Heart right ventricle (tissue), 16 donors: ENCODE measurements around the gene KRT38. TPM values are rescaled to one million over a fixed set of nuclear protein-coding genes. Genes with fewer than 3 reads are reported as not detected.
"Not testable (repeated sequence)": the region's sequence is repeated elsewhere in the genome, so short reads cannot be mapped to it uniquely, and the experiment has no call there.

Source experiments
- ATAC-seq, 8 donors: fragments of 200-7000 bp; cut with Tn5 transposase; one replicate each; pipeline ENCODE4 v1.9.1; 2020; ENCODE audit warnings: mild to moderate bottlenecking in 8 of 8, moderate library complexity in 8 of 8, moderate number of reproducible peaks in 1 of 8
- DNase-seq, 2 donors: peaks; one replicate each; pipeline ENCODE4 v3.0.0-alpha.2; 2020
- H3K27ac ChIP-seq, 10 donors: fragments of 200-600 bp; sonication (generic) in 2 of 10; one replicate each; pipeline versions ENCODE4 v1.5.0 to v1.8.0; 2020 to 2022; ENCODE audit warnings: mild to moderate bottlenecking in 3 of 10
- H3K27me3 ChIP-seq, 7 donors: fragments of 200-600 bp; one replicate each; pipeline ENCODE4 v1.8.0; 2021 to 2022; ENCODE audit warnings: mild to moderate bottlenecking in 2 of 7
- H3K36me3 ChIP-seq, 9 donors: fragments of 200-600 bp; sonication (generic) in 1 of 9; one replicate each; pipeline versions ENCODE4 v1.5.0 to v1.8.0; 2020 to 2022; ENCODE audit warnings: mild to moderate bottlenecking in 2 of 9
- H3K4me1 ChIP-seq, 9 donors: fragments of 200-600 bp; sonication (generic) in 1 of 9; one replicate each; pipeline versions ENCODE4 v1.5.0 to v1.8.0; 2020 to 2022; ENCODE audit warnings: mild to moderate bottlenecking in 4 of 9
- H3K4me3 ChIP-seq, 10 donors: fragments of 200-600 bp; sonication (generic) in 2 of 10; one replicate each; pipeline versions ENCODE4 v1.5.0 to v1.8.0; 2020 to 2022; ENCODE audit warnings: mild to moderate bottlenecking in 7 of 10, moderate library complexity in 2 of 10
- H3K9me3 ChIP-seq, 11 donors: fragments of 200-600 bp in 10 of 11; sonication (generic) in 2 of 11; one replicate each; pipeline versions ENCODE4 v1.5.0 to v1.8.0; 2013 to 2022; ENCODE audit warnings: mild to moderate bottlenecking in 2 of 11, control low read depth in 1 of 11, moderate library complexity in 1 of 11
- WGBS, 2 donors: extraction: QIAGEN DNeasy Blood & Tissue Kit; methylation state at CpG; one replicate each; pipeline ENCODE4 v1.1.7; 2013; ENCODE audit warnings: inconsistent platforms in 1 of 2; 5-methylcytosine and 5-hydroxymethylcytosine counted together
- intact Hi-C, 10 donors: fragments of 100-400 bp; cut with DNase I; formaldehyde crosslinking; loops; one replicate each; pipeline versions ENCODE4 v1.11.1 to v1.14.2; 2022
- polyA plus RNA-seq, 2 donors: library from polyadenylated mRNA; stranded (reverse); fragments of 200-250 nt; gene quantifications; one replicate each; pipeline ENCODE4 v1.2.3, GENCODE V29; 2013
- total RNA-seq, 10 donors: library from RNA; stranded (reverse); fragmentation: NEBNext Ultra II Directional in 3 of 10; extraction: Animal tissue kit (Norgen Biotek cat#: 25700) in 3 of 10; gene quantifications; one replicate each; pipeline versions ENCODE4 v1.2.1 to v1.2.4, GENCODE V29; 2021 to 2023
- TF ChIP-seq, protein P1 (sequence below), 9 donors: fragments of 200-600 bp; sonication (generic) in 2 of 9; IDR thresholded peaks; one replicate each; pipeline versions ENCODE4 v1.5.0 to v1.8.0; 2021 to 2022; ENCODE audit warnings: antibody characterized with exemption in 9 of 9, mild to moderate bottlenecking in 5 of 9, moderate library complexity in 1 of 9
- donor health status: Arrhythmogenic right ventricular cardiomyopathy.
- donor health status: ischemic (EF 13 %, LVEDD 7.1; RV severe dilation, severe dysfunction).
- donor health status: healthy with polysubstance abuse.
- donor health status: DM: no; HTN: yes; CAD: no.
- donor health status: DM: no; HTN: no; CAD: no.
- donor health status: ischemic (EF 25% LVEDD 6.9; RV normal size, moderate dysfunction).
- donor health status: ischemic (EF 25% LVEDD 5.7; RV mildly dilated, moderate dysfunction).
- donor health status: healthy.
- donor health status: DM: yes; HTN: yes; CAD: no.
- donor health status: Ischemic cardiomyopathy.
- donor health status: ischemic (EF 35%, LVEDD 5.7; RV mildly dilated, moderate dysfunction).
- donor health status: nonischemic (EF 11% LVEDD 7.7; RV severe dilation, severe dysfunction).
- donor health status: DM: yes; HTN: yes; CAD: no.
- donor health status: PGD.
- donor health status: ischemic (EF 29% LVEDD 5.4; RV normal size, mild dysfunction).
- donor health status: nonischemic (EF 23%, LVEDD 6.1; RV moderate dilation, normal function).

KRT38 gene
- total and polyA plus RNA-seq, 12 donors: not detected

DNA sequence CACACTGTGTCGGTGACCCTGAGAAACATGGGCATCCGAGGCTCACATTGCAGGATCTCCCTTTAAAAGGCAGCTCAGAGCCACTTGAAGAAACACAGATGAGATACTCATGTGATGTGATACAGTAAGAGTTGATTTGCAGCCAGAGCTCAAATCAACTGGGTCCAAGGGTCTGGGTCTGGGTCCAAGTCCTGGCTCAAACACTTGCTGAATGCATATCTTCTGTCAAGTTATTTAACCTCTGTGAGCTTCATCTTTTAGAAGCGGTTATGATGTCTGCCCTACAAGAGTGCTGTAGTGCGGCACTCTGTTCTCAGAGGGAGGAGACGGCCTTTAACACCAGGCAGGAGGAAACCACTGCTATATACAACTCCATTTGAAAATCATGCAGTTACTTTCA lies 6.4 kb downstream of the KRT38 start:
- Histone ChIP-seq H3K4me3 (no peak overlapping the region), H3K27me3 (peaks cover 0 to 15% (median 13%) of the 10 kb centered on the region in 7 donors), H3K36me3 (no peaks in the 10 kb centered on the region), H3K4me1 (peaks cover 0 to 16% (median 0%) of the 10 kb centered on the region in 9 donors), H3K9me3 (no peaks in the 10 kb centered on the region), H3K27ac (no peak overlapping the region)
- TF ChIP-seq, protein P1, sequence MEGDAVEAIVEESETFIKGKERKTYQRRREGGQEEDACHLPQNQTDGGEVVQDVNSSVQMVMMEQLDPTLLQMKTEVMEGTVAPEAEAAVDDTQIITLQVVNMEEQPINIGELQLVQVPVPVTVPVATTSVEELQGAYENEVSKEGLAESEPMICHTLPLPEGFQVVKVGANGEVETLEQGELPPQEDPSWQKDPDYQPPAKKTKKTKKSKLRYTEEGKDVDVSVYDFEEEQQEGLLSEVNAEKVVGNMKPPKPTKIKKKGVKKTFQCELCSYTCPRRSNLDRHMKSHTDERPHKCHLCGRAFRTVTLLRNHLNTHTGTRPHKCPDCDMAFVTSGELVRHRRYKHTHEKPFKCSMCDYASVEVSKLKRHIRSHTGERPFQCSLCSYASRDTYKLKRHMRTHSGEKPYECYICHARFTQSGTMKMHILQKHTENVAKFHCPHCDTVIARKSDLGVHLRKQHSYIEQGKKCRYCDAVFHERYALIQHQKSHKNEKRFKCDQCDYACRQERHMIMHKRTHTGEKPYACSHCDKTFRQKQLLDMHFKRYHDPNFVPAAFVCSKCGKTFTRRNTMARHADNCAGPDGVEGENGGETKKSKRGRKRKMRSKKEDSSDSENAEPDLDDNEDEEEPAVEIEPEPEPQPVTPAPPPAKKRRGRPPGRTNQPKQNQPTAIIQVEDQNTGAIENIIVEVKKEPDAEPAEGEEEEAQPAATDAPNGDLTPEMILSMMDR (IDR thresholded peaks at IDR 0.05): no peak
- WGBS, 2 donors: 31 to 39% methylated on average over 5 of the region's 5 CpGs
- ATAC-seq: peak in 3 of 8 donors; percentile 49 to 74 (median 69)
- no peak for DNase-seq
- intact Hi-C loops: no loop called here

- no peak overlapping the region for H3K4me3 ChIP-seq
- DNase-seq (no peak), ATAC-seq (peak in 2 of 8 donors; percentile 19 to 52)
- H3K36me3 ChIP-seq: no peaks in the 10 kb centered on the region
- intact Hi-C loops: no loop called here
- WGBS, 2 donors: 19 to 25% methylated on average over 4 of the region's 4 CpGs
- peaks cover 0 to 16% (median 13%) of the 10 kb centered on the region in 7 donors for H3K27me3 ChIP-seq
- no peaks in the 10 kb centered on the region for H3K9me3 ChIP-seq
- peaks cover 0 to 16% (median 0%) of the 10 kb centered on the region in 9 donors for H3K4me1 ChIP-seq
- TF ChIP-seq, protein P1 (IDR thresholded peaks at IDR 0.05): no peak
- no peak overlapping the region for H3K27ac ChIP-seq
These were observed 6.8 kb downstream of the KRT38 start for GRCh38 chr17:41434005-41434404.

GRCh38 chr17:41433586-41433985 lies 7.2 kb downstream of the KRT38 start:
- Histone ChIP-seq H3K4me3 (no peak overlapping the region), H3K27ac (no peak overlapping the region), H3K36me3 (no peaks in the 10 kb centered on the region), H3K27me3 (peaks cover 0 to 16% (median 13%) of the 10 kb centered on the region in 7 donors), H3K9me3 (no peaks in the 10 kb centered on the region), H3K4me1 (peaks cover 0 to 16% (median 0%) of the 10 kb centered on the region in 9 donors)
- intact Hi-C loops: no loop called here
- no peak for DNase-seq
- 43 to 48% methylated on average over 4 of the region's 4 CpGs for WGBS, 2 donors
- TF ChIP-seq, protein P1 (IDR thresholded peaks at IDR 0.05): no peak
- ATAC-seq: no peak

DNA sequence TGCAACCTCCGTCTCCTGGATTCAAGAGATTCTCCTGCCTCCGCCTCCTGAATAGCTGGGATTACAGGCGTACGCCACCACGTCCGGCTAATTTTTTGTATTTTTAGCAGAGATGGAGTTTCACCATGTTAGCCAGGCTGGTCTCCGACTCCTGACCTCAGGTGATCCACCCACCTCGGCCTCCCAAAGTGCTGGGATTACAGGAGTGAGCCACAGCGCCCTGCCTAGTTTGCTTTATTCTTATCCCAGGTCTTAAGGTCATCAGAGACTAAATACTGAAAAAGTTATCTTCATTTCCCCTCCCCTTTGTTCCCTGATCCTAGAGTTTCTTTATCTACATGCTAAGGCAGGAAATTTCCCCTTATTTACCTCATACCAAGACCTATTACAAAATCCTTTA lies 10.4 kb downstream of the KRT38 start:
- ATAC-seq, H3K4me3 ChIP-seq, H3K36me3 ChIP-seq, H3K27ac ChIP-seq, H3K9me3 ChIP-seq, intact Hi-C loops, DNase-seq: not testable (repeated sequence)
- Histone ChIP-seq H3K27me3 (peaks cover 0 to 16% (median 13%) of the 10 kb centered on the region in 7 donors), H3K4me1 (peaks cover 0 to 16% (median 0%) of the 10 kb centered on the region in 9 donors)
- WGBS, 2 donors: 74 to 83% methylated on average over 9 of the region's 9 CpGs

- Histone ChIP-seq H3K9me3 (no peaks in the 10 kb centered on the region), H3K27me3 (peaks cover 0 to 16% (median 13%) of the 10 kb centered on the region in 7 donors), H3K27ac (no peak overlapping the region), H3K4me1 (peaks cover 0 to 11% (median 0%) of the 10 kb centered on the region in 9 donors), H3K36me3 (no peaks in the 10 kb centered on the region), H3K4me3 (no peak overlapping the region)
- no peak for ATAC-seq
- no peak for DNase-seq
- intact Hi-C loops: no loop called here
- WGBS, 2 donors: 61 to 62% methylated on average over 7 of the region's 7 CpGs
- TF ChIP-seq, protein P1 (IDR thresholded peaks at IDR 0.05): no peak
These were observed 11.1 kb downstream of the KRT38 start for GRCh38 chr17:41429667-41430066.
